ENCODE measurements around the gene SLC45A1.

DNA sequence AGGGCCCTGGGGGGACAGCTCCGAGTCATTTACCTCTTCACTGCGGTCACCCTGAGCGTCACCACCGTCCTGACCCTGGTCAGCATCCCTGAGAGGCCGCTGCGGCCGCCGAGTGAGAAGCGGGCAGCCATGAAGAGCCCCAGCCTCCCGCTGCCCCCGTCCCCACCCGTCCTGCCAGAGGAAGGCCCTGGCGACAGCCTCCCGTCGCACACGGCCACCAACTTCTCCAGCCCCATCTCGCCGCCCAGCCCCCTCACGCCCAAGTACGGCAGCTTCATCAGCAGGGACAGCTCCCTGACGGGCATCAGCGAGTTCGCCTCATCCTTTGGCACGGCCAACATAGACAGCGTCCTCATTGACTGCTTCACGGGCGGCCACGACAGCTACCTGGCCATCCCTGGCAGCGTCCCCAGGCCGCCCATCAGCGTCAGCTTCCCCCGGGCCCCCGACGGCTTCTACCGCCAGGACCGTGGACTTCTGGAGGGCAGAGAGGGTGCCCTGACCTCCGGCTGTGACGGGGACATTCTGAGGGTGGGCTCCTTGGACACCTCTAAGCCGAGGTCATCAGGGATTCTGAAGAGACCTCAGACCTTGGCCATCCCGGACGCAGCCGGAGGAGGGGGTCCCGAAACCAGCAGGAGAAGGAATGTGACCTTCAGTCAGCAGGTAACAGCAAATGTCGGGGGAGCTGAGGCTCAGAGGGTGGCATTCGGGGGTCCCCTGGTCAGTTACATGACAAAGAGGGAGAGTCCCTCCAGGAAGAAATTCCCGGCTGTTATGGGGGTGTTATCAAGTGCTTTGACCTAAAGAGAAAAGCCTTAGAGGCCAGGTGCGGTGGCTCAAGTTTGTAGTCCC is 12.6 kb downstream of the SLC45A1 start:
- TF ChIP-seq, protein P1, sequence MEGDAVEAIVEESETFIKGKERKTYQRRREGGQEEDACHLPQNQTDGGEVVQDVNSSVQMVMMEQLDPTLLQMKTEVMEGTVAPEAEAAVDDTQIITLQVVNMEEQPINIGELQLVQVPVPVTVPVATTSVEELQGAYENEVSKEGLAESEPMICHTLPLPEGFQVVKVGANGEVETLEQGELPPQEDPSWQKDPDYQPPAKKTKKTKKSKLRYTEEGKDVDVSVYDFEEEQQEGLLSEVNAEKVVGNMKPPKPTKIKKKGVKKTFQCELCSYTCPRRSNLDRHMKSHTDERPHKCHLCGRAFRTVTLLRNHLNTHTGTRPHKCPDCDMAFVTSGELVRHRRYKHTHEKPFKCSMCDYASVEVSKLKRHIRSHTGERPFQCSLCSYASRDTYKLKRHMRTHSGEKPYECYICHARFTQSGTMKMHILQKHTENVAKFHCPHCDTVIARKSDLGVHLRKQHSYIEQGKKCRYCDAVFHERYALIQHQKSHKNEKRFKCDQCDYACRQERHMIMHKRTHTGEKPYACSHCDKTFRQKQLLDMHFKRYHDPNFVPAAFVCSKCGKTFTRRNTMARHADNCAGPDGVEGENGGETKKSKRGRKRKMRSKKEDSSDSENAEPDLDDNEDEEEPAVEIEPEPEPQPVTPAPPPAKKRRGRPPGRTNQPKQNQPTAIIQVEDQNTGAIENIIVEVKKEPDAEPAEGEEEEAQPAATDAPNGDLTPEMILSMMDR (IDR thresholded peaks at IDR 0.05) = no peak
- TF ChIP-seq POLR2A (IDR thresholded peaks at IDR 0.05) = no peak

All from heart left ventricle (tissue), 13 donors.